Measurements from ENCODE around the gene TCF20. TPM values are rescaled to one million over a fixed set of nuclear protein-coding genes. Genes with fewer than 3 reads are reported as not detected.

The TCF20 gene
- total RNA-seq: 50.2 TPM

DNA sequence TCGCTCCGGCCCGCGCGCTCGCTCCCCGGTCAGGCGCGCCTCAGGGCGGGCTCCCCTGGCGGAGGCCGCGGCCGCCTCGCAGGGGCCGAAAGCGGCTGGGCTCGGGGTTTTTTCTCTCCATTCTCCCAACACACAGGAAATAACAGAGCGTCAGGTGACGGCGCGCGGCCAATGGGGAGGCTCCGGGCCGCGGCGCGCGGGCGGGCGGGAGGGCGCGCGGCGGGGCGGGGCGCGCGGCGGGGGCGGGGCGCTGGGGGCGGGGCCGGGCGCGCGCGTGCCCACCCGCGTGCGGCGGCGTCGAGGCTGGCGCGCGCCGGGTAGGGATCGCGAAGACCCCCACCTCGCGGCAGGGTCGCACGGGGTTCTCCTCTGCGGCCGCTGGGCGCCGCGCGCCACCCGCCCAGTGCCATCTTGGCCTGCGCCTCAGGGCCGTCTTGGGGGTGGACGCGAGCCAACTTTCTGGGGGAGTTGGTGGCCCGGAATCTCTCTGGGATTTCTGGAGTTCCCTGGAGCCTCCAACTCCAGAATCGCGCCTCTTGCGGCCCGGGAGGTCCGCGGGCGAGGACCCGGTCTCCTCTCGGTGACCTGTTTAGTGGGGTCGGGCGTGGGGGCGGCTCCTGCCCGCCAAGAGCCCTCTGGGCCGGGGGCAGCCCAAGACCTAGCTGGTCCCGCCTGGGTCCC, at the start of gene TCF20:
Gene TCF20, minus strand, starts transcription at position 144 of the 681 bp plus-strand sequence. CDS start 55,348 bp downstream, outside the sequence.
- peak; percentile 73 for DNase-seq (ENCODE audit: low spot score)

DNA sequence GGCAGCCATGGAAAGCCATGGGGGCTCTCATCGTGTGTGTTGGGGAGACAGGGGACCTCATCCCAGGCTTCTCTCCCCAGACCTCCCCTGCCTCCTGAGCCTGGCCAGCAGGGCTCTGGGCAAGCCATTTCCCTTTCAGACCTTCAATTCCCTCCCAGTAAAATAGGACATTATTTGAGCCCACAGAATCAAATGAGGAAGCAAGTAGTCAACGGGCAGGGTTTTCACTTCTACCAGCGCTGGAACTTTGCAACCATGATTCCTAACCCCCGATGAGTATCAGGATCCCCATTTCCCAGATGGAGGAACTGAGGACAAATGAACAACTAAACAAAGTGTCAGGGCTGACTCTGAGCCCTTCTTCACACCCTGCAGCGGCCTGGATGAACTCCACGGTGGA, 48.9 kb upstream of the TCF20 start:
- DNase-seq (ENCODE audit: low spot score): no peak

GRCh38 chr22:42318967-42319366, 48.5 kb upstream of the TCF20 start:
- DNase-seq (ENCODE audit: low spot score): no peak

- no peak for DNase-seq (ENCODE audit: low spot score)
Observed at GRCh38 chr22:42317691-42318547, 47.5 kb upstream of the TCF20 start.

DNA sequence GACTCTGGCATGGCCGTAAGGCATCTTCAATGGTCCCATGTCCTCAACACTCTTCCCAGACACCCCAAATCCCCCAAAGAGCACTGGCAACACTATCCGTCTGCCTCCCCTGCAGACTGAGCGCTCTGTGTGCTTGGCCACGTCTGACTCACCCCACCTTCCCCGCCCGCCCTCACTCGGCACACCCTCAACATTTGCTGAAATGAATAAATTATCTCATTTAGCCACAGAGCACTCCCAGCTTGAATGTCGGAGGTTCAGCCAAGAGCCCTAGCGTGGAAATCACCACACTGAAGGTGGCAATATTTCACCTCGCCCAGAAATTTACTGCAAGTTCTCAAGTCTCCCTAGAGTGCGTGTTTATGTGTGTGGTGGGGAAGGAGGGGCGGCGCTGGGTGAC, 46.6 kb upstream of the TCF20 start:
- DNase-seq (ENCODE audit: low spot score): no peak

- no peak for DNase-seq (ENCODE audit: low spot score)
Observed at GRCh38 chr22:42315392-42315756, 44.9 kb upstream of the TCF20 start.

- no peak for DNase-seq (ENCODE audit: low spot score)
Observed at GRCh38 chr22:42314709-42315391, 44.4 kb upstream of the TCF20 start.

DNA sequence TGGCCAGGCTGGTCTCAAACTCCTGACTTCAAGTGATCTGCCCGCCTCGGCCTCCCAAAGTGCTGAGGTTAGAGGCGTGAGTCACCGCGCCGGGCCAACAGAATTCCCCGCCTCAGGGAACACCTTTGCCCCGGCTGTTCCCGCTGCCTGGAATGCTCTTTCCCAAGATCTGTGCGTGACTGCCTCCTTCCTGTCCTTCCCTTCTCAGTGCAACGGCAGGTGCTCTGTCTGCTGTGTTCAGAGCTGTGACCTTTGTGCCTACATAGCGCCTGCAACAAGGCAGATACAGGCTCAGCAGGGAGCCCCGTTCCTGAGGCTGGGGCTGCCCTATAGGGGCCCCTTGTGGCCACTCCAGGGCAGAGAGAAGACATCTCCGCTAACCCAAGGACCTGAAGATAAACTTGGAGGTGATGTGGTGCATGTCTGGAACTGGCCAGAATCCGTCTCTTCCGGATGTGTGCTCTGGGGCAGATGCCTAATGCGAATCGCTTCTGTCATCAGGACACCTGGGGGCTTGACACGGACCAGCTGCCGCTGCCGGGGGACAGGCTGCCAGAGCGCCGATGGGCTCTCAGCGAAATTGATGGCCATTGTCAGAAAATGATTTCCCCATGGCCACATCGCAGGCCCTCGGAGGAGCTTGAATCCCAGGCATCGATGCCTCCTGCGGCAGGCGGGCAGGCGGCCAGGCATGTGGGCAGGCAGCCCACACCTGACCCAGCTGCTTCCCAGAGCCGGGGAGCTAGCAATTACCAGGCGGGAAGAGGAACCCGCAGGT, 43.5 kb upstream of the TCF20 start:
- peak; percentile 58 for DNase-seq (ENCODE audit: low spot score)

GRCh38 chr22:42313204-42313603, 42.8 kb upstream of the TCF20 start:
- no peak for DNase-seq (ENCODE audit: low spot score)

DNA sequence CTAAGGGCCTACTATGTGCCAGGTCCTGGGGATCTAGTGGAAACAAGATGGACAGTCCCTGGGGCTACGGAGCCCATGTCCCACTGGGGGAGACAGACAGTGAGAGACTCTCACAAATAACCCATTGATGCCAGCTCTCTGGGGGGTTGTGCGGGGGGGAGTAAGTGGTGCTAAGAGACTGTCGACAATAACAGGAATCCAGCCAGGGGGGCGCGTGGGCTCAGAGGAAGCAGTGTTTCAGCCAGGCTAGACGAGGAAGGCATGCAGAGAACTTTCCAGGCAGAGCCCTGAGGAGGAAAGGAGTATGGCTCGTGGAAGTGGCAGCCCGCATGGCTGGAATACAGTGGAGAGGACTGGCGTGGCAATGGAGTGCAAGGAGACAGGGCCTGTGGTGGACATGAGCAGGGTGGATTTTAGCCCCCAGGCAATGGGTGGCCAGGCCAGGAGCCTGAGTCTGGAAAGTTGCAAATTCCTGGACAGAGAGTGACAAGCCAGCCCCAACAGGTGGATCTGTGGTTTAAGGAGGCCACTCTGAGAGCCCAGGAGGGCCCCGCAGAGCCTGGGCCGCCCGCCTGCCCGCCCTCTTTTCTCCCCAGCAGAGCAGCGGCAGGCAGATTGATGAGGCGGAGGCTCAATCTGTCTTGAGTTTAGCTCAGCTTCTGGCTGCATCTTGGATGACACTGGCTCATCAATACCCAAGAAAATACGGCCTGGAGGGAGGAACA, 40.0 kb upstream of the TCF20 start:
- no peak for DNase-seq (ENCODE audit: low spot score)

- no peak for DNase-seq (ENCODE audit: low spot score)
Observed at GRCh38 chr22:42309865-42310264, 39.4 kb upstream of the TCF20 start.

GRCh38 chr22:42308892-42309468, 38.5 kb upstream of the TCF20 start:
- no peak for DNase-seq (ENCODE audit: low spot score)

- DNase-seq (ENCODE audit: low spot score): no peak
Observed at GRCh38 chr22:42307806-42308563, 37.5 kb upstream of the TCF20 start.

- no peak for DNase-seq (ENCODE audit: low spot score)
Observed at GRCh38 chr22:42306010-42306409, 35.6 kb upstream of the TCF20 start.

DNA sequence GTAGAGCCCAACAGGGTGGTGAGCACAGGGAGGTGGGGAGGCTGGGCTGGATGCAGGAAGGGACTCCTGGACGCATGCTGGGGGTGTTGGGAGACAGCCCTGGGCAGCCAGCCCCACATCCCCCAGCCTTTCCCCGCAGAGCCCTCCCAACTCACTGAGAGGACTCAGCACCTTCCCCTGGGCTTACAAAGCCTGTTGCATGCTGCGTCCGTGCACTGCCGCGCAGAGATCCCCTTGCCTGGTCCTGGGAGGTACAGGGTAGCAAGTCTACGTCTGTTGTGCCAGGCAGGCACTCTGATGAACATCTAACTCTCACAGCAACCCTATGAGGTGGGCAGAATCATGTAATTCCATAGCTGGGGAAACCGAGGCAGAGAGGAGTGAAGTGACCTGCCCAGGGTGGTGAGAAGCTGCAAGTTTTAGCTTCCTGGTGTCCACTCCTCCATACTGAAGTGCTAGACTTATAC, 33.9 kb upstream of the TCF20 start:
- no peak for DNase-seq (ENCODE audit: low spot score)

DNA sequence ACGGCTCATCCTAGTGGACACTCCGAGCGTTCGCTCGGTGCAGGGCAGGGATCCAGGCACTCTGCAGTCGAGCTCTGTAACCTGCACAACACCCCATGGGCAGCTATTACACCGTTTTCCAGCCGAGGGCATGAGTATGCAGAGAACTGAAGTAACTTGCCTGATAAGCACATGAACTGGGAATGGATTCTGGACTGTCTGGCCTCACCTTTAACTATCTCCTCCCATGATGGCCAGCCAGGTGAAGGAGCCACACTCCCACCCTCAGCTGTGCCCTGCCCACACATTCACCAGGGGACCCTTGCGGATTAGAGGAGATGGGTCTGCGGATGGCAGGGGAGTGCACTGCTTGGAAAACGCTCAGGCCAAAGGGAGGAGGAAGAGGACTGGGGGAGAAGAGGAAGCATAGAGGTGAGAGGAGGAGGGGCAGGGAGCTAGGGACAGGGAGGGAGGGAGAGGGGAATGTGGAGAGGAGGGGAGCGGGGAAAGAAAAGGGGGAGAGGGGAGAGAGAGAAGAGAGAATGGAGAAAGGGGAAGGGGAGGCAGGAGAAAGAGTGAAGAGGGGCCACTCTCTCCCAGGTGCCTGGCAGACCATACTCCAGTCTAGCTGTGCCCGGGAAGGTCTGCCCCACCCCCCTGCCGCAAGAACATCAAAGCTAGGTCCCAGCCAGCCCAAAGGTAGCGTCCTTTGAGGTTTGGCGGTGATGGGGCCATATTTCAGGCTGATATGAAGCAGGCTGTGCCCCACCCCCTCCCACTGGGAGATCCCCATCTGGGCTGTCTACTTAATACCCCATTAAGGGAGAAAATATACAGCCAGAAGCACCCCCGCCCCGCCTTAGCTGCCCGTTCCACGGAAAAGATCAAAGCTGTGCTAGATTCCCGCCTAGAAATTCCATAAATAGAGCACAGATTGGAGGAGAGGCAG, 33.2 kb upstream of the TCF20 start:
- no peak for DNase-seq (ENCODE audit: low spot score)

GRCh38 chr22:42301742-42302102, 31.3 kb upstream of the TCF20 start:
- DNase-seq (ENCODE audit: low spot score): no peak

DNA sequence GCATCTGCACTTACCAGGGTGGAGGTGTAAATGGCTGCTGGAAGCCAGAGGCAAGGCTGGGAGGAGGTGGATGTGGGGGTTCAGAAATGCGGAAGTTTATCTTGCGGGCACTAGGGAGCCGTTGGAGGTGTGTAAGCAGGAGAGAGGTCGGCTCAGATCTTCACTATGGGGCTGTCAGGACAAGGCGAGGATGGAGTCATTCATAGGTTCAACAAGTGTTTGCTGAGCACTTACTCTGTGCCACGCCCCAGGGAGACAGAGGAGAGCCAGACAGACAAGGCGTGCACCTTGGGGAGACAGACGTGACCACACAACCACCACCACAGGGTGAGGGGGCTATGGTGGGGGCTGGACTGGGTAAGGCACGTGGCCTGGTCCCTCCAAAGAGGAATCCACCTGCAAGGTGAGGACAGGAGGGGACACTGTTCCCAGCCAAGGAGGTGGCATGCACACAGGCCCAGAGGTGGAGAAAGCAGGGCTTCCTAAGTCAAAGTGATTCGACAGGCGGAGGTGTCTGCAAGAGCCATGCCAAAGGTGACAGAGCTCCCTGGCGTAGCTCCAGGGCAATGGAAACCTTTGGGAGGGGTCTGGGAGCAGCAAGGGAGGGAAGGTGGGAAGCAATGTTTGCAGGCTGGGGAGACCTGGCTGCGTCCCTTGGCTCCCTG, 30.8 kb upstream of the TCF20 start:
- DNase-seq (ENCODE audit: low spot score): no peak
